ENCODE results near the gene MED10.

MED10 gene

GRCh38 chr5:6395621-6396020 is 17.3 kb upstream of the MED10 start:
- no peak overlapping the region for H3K27ac ChIP-seq (replicated peaks; ENCODE audit: low read length)
- WGBS, 2 donors (ENCODE audit: extremely low coverage in 2 of 2, insufficient read length in 2 of 2, insufficient replicate concordance in 1 of 2), result no CpG with 5 or more reads among the region's 3 CpGs
- no peak overlapping the region for H2BK15ac ChIP-seq (ENCODE audit: low read length)
- H3K27me3 ChIP-seq (ENCODE audit: control insufficient read depth in 3 of 3, insufficient read depth in 3 of 3, low read depth in 1 of 3, low read length in 3 of 3), result peaks cover 0 to 29% (median 0%) of the 10 kb centered on the region in 3 experiments
- no peak overlapping the region for H3K23ac ChIP-seq (ENCODE audit: low read depth, low read length, poor library complexity)
- H3K18ac ChIP-seq (ENCODE audit: low read length), result no peak overlapping the region
- peaks cover 0 to 1% of the 10 kb centered on the region in 2 donors for H3K4me1 ChIP-seq (ENCODE audit: control insufficient read depth in 2 of 2, insufficient read depth in 1 of 2, low read depth in 1 of 2, low read length in 2 of 2)
- no peak overlapping the region for H2AK5ac ChIP-seq (ENCODE audit: low read depth, low read length)
- H3K14ac ChIP-seq (ENCODE audit: low read length), result no peak overlapping the region
- no peak overlapping the region for H3K9ac ChIP-seq (ENCODE audit: low read depth, low read length, poor library complexity)
- H4K8ac ChIP-seq (ENCODE audit: low read depth, low read length), result no peak overlapping the region
- H2BK5ac ChIP-seq (ENCODE audit: low read length), result no peak overlapping the region
- no peaks in the 10 kb centered on the region for H3K36me3 ChIP-seq (replicated peaks in 1 of 2; ENCODE audit: control insufficient read depth in 2 of 2, insufficient read depth in 2 of 2, low read length in 2 of 2)
- no peaks in the 10 kb centered on the region for H3K9me3 ChIP-seq (replicated peaks in 1 of 2; ENCODE audit: control insufficient read depth in 2 of 2, insufficient read depth in 1 of 2, low read depth in 1 of 2, low read length in 2 of 2)
- H3K4me3 ChIP-seq (ENCODE audit: low read length in 2 of 2), result no peak overlapping the region
- H3K4ac ChIP-seq (ENCODE audit: low read length), result no peak overlapping the region
- no peak overlapping the region for H4K91ac ChIP-seq (ENCODE audit: low read depth, low read length, poor library complexity)
- H2BK120ac ChIP-seq (ENCODE audit: low read depth, low read length), result no peak overlapping the region
- no peak for DNase-seq (ENCODE audit: low spot score)
- H3K79me1 ChIP-seq (ENCODE audit: low read depth, low read length), result no peaks in the 10 kb centered on the region
- H3K4me2 ChIP-seq (ENCODE audit: insufficient read depth, low read length, poor library complexity, severe bottlenecking), result no peak overlapping the region
- H2BK12ac ChIP-seq (ENCODE audit: low read length), result no peak overlapping the region
- no peak overlapping the region for H2AFZ ChIP-seq (ENCODE audit: low read length)

GRCh38 chr5:6395102-6395445 is 16.7 kb upstream of the MED10 start:
- Histone ChIP-seq H3K18ac (ENCODE audit: low read length) (no peak overlapping the region), H3K9ac (ENCODE audit: low read depth, low read length, poor library complexity) (no peak overlapping the region), H4K91ac (ENCODE audit: low read depth, low read length, poor library complexity) (no peak overlapping the region), H3K9me3 (replicated peaks in 1 of 2; ENCODE audit: control insufficient read depth in 2 of 2, insufficient read depth in 1 of 2, low read depth in 1 of 2, low read length in 2 of 2) (no peaks in the 10 kb centered on the region), H3K27me3 (ENCODE audit: control insufficient read depth in 3 of 3, insufficient read depth in 3 of 3, low read depth in 1 of 3, low read length in 3 of 3) (peaks cover 0 to 23% (median 0%) of the 10 kb centered on the region in 3 experiments), H2BK12ac (ENCODE audit: low read length) (no peak overlapping the region), H3K4me1 (ENCODE audit: control insufficient read depth in 2 of 2, insufficient read depth in 1 of 2, low read depth in 1 of 2, low read length in 2 of 2) (peaks cover 0 to under 1% of the 10 kb centered on the region in 2 donors), H3K4me2 (ENCODE audit: insufficient read depth, low read length, poor library complexity, severe bottlenecking) (no peak overlapping the region), H2BK15ac (ENCODE audit: low read length) (no peak overlapping the region), H3K4me3 (ENCODE audit: low read length in 2 of 2) (no peak overlapping the region), H3K14ac (ENCODE audit: low read length) (no peak overlapping the region), H2BK120ac (ENCODE audit: low read depth, low read length) (no peak overlapping the region), H3K79me1 (ENCODE audit: low read depth, low read length) (no peaks in the 10 kb centered on the region), H3K4ac (ENCODE audit: low read length) (no peak overlapping the region), H2AFZ (ENCODE audit: low read length) (no peak overlapping the region), H2AK5ac (ENCODE audit: low read depth, low read length) (no peak overlapping the region), H3K36me3 (replicated peaks in 1 of 2; ENCODE audit: control insufficient read depth in 2 of 2, insufficient read depth in 2 of 2, low read length in 2 of 2) (no peaks in the 10 kb centered on the region), H3K27ac (replicated peaks; ENCODE audit: low read length) (no peak overlapping the region), H2BK5ac (ENCODE audit: low read length) (no peak overlapping the region), H3K23ac (ENCODE audit: low read depth, low read length, poor library complexity) (no peak overlapping the region), H4K8ac (ENCODE audit: low read depth, low read length) (no peak overlapping the region)
- no CpG with 5 or more reads among the region's 7 CpGs for WGBS, 2 donors (ENCODE audit: extremely low coverage in 2 of 2, insufficient read length in 2 of 2, insufficient replicate concordance in 1 of 2)
- no peak for DNase-seq (ENCODE audit: low spot score)

GRCh38 chr5:6394429-6395101 is 16.2 kb upstream of the MED10 start:
- no peak overlapping the region for H3K4me2 ChIP-seq (ENCODE audit: insufficient read depth, low read length, poor library complexity, severe bottlenecking)
- H3K18ac ChIP-seq (ENCODE audit: low read length), result no peak overlapping the region
- no peak overlapping the region for H3K4me3 ChIP-seq (ENCODE audit: low read length in 2 of 2)
- H2BK120ac ChIP-seq (ENCODE audit: low read depth, low read length), result no peak overlapping the region
- H2BK5ac ChIP-seq (ENCODE audit: low read length), result no peak overlapping the region
- no peak overlapping the region for H3K14ac ChIP-seq (ENCODE audit: low read length)
- H3K9ac ChIP-seq (ENCODE audit: low read depth, low read length, poor library complexity), result no peak overlapping the region
- no peak for DNase-seq (ENCODE audit: low spot score)
- no peaks in the 10 kb centered on the region for H3K36me3 ChIP-seq (replicated peaks in 1 of 2; ENCODE audit: control insufficient read depth in 2 of 2, insufficient read depth in 2 of 2, low read length in 2 of 2)
- no peak overlapping the region for H3K27ac ChIP-seq (replicated peaks; ENCODE audit: low read length)
- no peak overlapping the region for H2AFZ ChIP-seq (ENCODE audit: low read length)
- no peak overlapping the region for H2BK15ac ChIP-seq (ENCODE audit: low read length)
- H2BK12ac ChIP-seq (ENCODE audit: low read length), result no peak overlapping the region
- H3K27me3 ChIP-seq (ENCODE audit: control insufficient read depth in 3 of 3, insufficient read depth in 3 of 3, low read depth in 1 of 3, low read length in 3 of 3), result peaks cover 0 to 21% (median 0%) of the 10 kb centered on the region in 3 experiments
- H4K91ac ChIP-seq (ENCODE audit: low read depth, low read length, poor library complexity), result no peak overlapping the region
- no peaks in the 10 kb centered on the region for H3K4me1 ChIP-seq (ENCODE audit: control insufficient read depth in 2 of 2, insufficient read depth in 1 of 2, low read depth in 1 of 2, low read length in 2 of 2)
- H3K23ac ChIP-seq (ENCODE audit: low read depth, low read length, poor library complexity), result no peak overlapping the region
- H3K9me3 ChIP-seq (replicated peaks in 1 of 2; ENCODE audit: control insufficient read depth in 2 of 2, insufficient read depth in 1 of 2, low read depth in 1 of 2, low read length in 2 of 2), result no peaks in the 10 kb centered on the region
- H4K8ac ChIP-seq (ENCODE audit: low read depth, low read length), result no peak overlapping the region
- H2AK5ac ChIP-seq (ENCODE audit: low read depth, low read length), result no peak overlapping the region
- WGBS, 2 donors (ENCODE audit: extremely low coverage in 2 of 2, insufficient read length in 2 of 2, insufficient replicate concordance in 1 of 2), result no CpG with 5 or more reads among the region's 12 CpGs
- no peak overlapping the region for H3K4ac ChIP-seq (ENCODE audit: low read length)
- H3K79me1 ChIP-seq (ENCODE audit: low read depth, low read length), result no peaks in the 10 kb centered on the region

- no peak overlapping the region for H3K4ac ChIP-seq (ENCODE audit: low read length)
- H2BK15ac ChIP-seq (ENCODE audit: low read length), result no peak overlapping the region
- H3K23ac ChIP-seq (ENCODE audit: low read depth, low read length, poor library complexity), result no peak overlapping the region
- H2BK120ac ChIP-seq (ENCODE audit: low read depth, low read length), result no peak overlapping the region
- no peaks in the 10 kb centered on the region for H3K79me1 ChIP-seq (ENCODE audit: low read depth, low read length)
- no peak overlapping the region for H3K4me3 ChIP-seq (ENCODE audit: low read length in 2 of 2)
- DNase-seq (ENCODE audit: low spot score), result no peak
- H3K27me3 ChIP-seq (ENCODE audit: control insufficient read depth in 3 of 3, insufficient read depth in 3 of 3, low read depth in 1 of 3, low read length in 3 of 3), result peaks cover 0 to 18% (median 0%) of the 10 kb centered on the region in 3 experiments
- no peak overlapping the region for H3K27ac ChIP-seq (replicated peaks; ENCODE audit: low read length)
- no peaks in the 10 kb centered on the region for H3K4me1 ChIP-seq (ENCODE audit: control insufficient read depth in 2 of 2, insufficient read depth in 1 of 2, low read depth in 1 of 2, low read length in 2 of 2)
- no peak overlapping the region for H4K8ac ChIP-seq (ENCODE audit: low read depth, low read length)
- H3K9me3 ChIP-seq (replicated peaks in 1 of 2; ENCODE audit: control insufficient read depth in 2 of 2, insufficient read depth in 1 of 2, low read depth in 1 of 2, low read length in 2 of 2), result no peaks in the 10 kb centered on the region
- no peaks in the 10 kb centered on the region for H3K36me3 ChIP-seq (replicated peaks in 1 of 2; ENCODE audit: control insufficient read depth in 2 of 2, insufficient read depth in 2 of 2, low read length in 2 of 2)
- WGBS, 2 donors (ENCODE audit: extremely low coverage in 2 of 2, insufficient read length in 2 of 2, insufficient replicate concordance in 1 of 2), result no CpG with 5 or more reads among the region's 2 CpGs
- no peak overlapping the region for H2BK5ac ChIP-seq (ENCODE audit: low read length)
- H3K18ac ChIP-seq (ENCODE audit: low read length), result no peak overlapping the region
- no peak overlapping the region for H4K91ac ChIP-seq (ENCODE audit: low read depth, low read length, poor library complexity)
- no peak overlapping the region for H2AFZ ChIP-seq (ENCODE audit: low read length)
- no peak overlapping the region for H3K14ac ChIP-seq (ENCODE audit: low read length)
- H3K4me2 ChIP-seq (ENCODE audit: insufficient read depth, low read length, poor library complexity, severe bottlenecking), result no peak overlapping the region
- H2AK5ac ChIP-seq (ENCODE audit: low read depth, low read length), result no peak overlapping the region
- no peak overlapping the region for H2BK12ac ChIP-seq (ENCODE audit: low read length)
- no peak overlapping the region for H3K9ac ChIP-seq (ENCODE audit: low read depth, low read length, poor library complexity)
Measured at GRCh38 chr5:6393596-6394194, 15.3 kb upstream of the MED10 start.
